Stromal cell of bone marrow (primary cell): ENCODE data around the gene HYKK.
A peak's percentile ranks its signal among the peaks of the same experiment; 100 is the strongest.
"Not testable (repeated sequence)": the region's sequence is repeated elsewhere in the genome, so short reads cannot be mapped to it uniquely, and the experiment has no call there.

Source experiments
- DNase-seq: peaks from one replicate; pipeline ENCODE4 v3.0.0-alpha.2; 2012; ENCODE audit warnings: low read depth

The HYKK gene, protein sequence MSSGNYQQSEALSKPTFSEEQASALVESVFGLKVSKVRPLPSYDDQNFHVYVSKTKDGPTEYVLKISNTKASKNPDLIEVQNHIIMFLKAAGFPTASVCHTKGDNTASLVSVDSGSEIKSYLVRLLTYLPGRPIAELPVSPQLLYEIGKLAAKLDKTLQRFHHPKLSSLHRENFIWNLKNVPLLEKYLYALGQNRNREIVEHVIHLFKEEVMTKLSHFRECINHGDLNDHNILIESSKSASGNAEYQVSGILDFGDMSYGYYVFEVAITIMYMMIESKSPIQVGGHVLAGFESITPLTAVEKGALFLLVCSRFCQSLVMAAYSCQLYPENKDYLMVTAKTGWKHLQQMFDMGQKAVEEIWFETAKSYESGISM

GRCh38 chr15:78506971-78507830 lies at the start of gene HYKK:
Gene HYKK (plus strand): TSS chr15:78507577. CDS start chr15:78513089, 5,512 bp downstream.
- DNase-seq: peak; percentile 97

GRCh38 chr15:78460737-78461136 lies 46.6 kb upstream of the HYKK start:
- DNase-seq: no peak

GRCh38 chr15:78461171-78461888 lies 46.0 kb upstream of the HYKK start:
- no peak for DNase-seq

DNA sequence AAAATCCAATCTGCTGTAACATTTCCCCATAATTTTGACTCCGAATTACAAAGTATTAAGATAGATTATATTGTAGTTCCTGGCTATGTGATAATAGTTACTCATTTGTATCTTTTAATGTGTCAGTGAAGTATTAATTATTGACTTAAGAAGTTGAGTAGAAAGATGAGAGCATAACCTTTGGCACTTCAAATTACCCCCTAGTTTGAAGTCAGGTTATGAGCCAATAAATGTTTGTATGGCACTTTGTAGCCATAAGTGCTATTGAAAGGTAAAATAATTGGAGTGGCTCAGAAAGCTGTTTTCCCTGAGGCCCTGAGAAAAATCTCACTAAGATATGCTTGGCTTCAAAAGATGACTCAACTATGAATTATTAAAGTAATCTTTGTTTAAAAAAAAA lies 38.3 kb upstream of the HYKK start:
- DNase-seq: no peak

GRCh38 chr15:78477295-78477694 lies 30.1 kb upstream of the HYKK start:
- DNase-seq: no peak

GRCh38 chr15:78479650-78480049 lies 27.7 kb upstream of the HYKK start:
- no peak for DNase-seq

DNA sequence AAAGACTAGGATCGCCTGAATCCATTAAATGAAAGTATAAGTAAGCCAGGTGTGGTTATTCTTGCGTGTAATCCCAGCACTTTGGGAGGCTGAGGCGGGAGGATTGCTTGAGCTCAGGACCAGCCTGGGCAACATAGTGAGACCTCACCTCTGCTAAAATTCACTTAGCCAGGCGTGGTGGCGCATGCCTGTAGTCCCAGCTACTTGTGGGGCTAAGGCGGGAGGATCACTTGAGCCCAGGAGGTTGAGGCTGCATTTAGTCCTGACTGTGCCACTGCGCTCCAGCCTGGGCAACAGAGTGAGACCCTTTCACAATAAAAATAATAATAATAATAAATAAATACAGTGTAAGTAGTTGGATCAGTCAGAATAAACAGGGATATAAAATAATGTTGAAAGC lies 25.5 kb upstream of the HYKK start:
- no peak for DNase-seq

- peak; percentile 15 for DNase-seq
Measured at GRCh38 chr15:78492872-78493271, 14.5 kb upstream of the HYKK start.

- no peak for DNase-seq
Measured at GRCh38 chr15:78501857-78502256, 5.5 kb upstream of the HYKK start.

GRCh38 chr15:78502641-78503040 lies 4.7 kb upstream of the HYKK start:
- no peak for DNase-seq

DNA sequence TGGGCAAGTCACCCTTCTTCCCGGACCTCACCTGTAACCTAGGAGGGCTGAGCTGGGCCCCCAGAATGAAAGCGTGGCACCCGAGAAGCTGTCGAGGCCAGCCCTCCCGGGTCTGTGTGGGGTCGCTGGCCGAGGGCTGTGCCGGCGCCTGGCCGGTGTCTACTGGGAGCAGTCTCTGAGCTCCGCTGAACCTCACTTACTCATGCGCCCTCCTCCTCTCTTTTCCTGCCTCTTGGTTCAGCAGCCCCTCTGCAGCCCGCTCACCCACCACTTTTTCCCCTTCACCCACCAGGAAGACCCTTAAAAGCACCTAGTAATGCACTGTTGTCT lies 419 bp downstream of the HYKK start:
- DNase-seq: no peak

DNA sequence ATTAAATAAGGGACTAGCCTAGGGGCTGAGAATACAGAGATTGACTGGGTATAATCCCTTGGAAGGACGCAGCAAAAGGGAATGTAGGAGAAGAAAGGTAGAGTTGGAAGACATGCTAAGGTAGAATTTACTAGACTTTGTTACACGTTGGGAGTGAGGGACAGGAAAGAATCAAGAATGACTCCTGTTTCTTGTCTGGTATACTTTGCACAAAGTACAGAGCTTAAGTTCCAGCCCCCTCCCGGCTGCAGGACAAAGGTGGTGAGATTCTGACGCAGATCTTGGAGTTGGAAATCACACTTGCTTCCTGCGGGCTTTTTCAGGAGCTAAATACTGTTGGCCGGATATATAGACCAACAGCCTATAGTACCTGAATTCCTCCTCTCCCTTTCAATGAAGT lies 895 bp downstream of the HYKK start:
- DNase-seq: no peak

- DNase-seq: no peak
Measured at GRCh38 chr15:78509726-78510312, 2.4 kb downstream of the HYKK start.

- DNase-seq: not testable (repeated sequence)
Measured at GRCh38 chr15:78520035-78520434, 12.7 kb downstream of the HYKK start.

GRCh38 chr15:78524230-78524629 lies 16.9 kb downstream of the HYKK start:
- no peak for DNase-seq

DNA sequence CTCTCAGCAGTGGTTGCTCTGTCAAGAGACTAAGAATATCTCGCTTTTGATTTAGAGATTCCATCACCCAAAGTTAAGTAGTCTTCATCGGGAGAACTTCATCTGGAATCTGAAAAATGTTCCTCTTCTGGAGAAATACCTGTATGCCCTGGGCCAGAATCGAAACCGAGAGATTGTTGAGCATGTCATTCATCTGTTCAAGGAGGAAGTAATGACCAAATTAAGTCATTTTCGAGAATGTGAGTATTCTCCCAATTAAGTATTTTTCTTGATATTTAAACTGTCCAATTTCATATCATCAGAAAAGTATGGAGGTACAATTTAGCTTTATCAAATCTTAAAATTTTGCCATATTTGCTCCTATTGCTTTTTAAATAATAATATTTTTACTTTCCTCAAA lies 19.9 kb downstream of the HYKK start:
- no peak for DNase-seq

DNA sequence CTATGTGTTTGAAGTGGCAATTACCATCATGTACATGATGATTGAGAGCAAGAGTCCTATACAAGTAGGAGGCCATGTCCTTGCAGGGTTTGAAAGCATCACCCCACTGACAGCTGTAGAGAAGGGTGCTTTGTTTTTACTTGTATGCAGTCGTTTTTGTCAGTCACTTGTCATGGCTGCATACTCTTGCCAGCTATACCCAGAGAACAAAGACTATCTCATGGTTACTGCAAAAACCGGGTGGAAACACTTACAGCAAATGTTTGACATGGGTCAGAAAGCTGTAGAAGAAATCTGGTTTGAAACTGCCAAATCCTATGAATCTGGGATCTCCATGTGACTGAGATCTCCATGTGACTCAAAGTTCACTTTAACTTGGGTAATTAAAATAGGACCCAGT lies 26.0 kb downstream of the HYKK start:
- no peak for DNase-seq

- no peak for DNase-seq
Measured at GRCh38 chr15:78536134-78536533, 28.8 kb downstream of the HYKK start.

DNA sequence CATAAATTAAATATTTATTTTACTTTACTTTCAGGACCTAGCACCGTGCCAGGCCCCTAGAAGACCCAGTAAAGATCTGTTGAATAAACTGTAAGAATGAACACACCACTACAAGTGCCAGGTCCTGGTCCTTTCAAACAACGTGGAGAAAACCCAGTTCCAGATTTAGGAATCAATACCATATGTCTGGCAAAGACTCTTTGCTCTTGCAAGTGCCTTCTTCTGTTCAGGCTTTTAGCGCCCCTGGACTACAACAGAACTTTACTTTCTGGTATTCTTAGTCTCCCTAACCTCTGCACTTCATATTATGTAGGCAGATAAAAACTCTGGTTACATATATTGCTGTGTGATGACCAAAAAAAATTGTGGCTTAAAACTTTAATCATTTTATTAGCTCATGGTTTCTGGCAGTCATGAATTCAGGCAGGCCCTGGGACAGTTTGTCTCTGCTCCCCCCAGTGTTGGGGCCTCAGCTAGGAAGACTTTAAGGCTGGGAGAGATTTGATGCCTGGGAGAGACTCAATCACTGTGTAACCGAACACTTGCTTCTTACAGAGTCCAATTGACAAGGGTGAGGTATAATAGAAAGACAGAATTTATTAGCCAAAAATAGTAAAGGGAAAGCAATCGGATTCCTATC lies 30.0 kb downstream of the HYKK start:
- DNase-seq: no peak

DNA sequence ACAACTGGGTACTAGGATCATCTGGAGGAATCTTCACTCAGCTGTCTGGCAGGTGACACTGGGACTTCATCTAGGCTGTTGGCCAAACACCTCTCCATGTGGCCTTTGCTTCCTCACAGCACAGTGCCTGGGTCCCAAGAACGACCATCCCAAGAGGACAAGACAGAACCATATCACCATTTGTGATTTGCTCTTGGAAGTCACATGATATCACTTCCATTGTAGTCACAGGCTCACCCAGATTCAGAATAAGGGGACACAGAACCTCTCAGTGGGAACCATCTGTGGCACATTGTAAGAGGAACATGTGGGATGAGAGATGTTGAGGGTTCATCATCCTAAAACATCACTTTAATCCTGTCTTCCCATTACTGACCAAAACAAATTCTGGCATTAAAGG lies 31.0 kb downstream of the HYKK start:
- no peak for DNase-seq

DNA sequence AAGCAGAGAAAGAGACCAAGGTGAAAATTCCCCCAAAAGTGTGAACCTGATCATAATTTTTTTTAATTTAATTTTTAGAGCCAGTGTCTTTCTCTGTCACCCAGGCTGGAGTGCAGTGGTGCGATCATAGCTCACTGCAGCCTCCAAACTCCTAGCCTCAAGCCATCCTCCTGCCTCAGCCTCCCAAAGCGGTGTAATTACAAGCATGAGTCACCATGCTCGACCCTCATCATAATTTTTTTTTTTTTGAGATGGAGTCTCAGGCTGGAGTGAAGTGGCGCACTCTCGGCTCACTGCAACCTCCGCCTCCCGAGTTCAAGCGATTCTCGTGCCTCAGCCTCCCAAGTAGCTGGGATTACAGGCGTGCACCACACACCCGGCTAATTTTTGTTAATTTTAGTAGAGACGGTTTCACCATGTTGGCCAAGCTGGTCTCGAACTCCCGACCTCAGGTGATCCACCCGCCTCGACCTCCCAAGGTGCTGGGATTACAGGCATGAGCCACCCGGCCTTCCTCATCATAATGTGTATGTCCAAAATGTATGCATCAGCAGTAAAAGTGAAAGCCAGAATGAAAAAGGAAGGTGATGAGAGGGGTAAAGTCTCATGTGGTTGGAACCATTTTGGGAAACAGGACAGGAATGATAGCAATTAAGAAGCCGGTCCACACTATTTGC lies 32.2 kb downstream of the HYKK start:
- DNase-seq: not testable (repeated sequence)
